HG02885 (cell line): Measurements from ENCODE around the gene ABHD2.
"Not testable (repeated sequence)": the region's sequence is repeated elsewhere in the genome, so short reads cannot be mapped to it uniquely, and the experiment has no call there.

Experiments used
- ATAC-seq: cut with Tn5 transposase; IDR thresholded peaks from one replicate; pipeline ENCODE4 v1.9.1; 2021; ENCODE audit warnings: mild to moderate bottlenecking; ENCODE audit not compliant: unreplicated experiment, poor library complexity

The ABHD2 gene

GRCh38 chr15:89117790-89118189 is 29.5 kb downstream of the ABHD2 start:
- no peak for ATAC-seq

- no peak for ATAC-seq
These were observed 30.3 kb downstream of the ABHD2 start for GRCh38 chr15:89118481-89118989.

- ATAC-seq, result no peak
These were observed 31.5 kb downstream of the ABHD2 start for GRCh38 chr15:89119489-89120478.

GRCh38 chr15:89120479-89121000 is 32.3 kb downstream of the ABHD2 start:
- ATAC-seq, result not testable (repeated sequence)

GRCh38 chr15:89121414-89121813 is 33.2 kb downstream of the ABHD2 start:
- no peak for ATAC-seq

- ATAC-seq, result no peak
These were observed 34.4 kb downstream of the ABHD2 start for GRCh38 chr15:89122505-89123180.

GRCh38 chr15:89123181-89123525 is 34.9 kb downstream of the ABHD2 start:
- ATAC-seq, result no peak

GRCh38 chr15:89125088-89125826 is 37.0 kb downstream of the ABHD2 start:
- no peak for ATAC-seq

- ATAC-seq, result no peak
These were observed 37.8 kb downstream of the ABHD2 start for GRCh38 chr15:89126009-89126408.

GRCh38 chr15:89127054-89127702 is 38.9 kb downstream of the ABHD2 start:
- ATAC-seq, result no peak

- no peak for ATAC-seq
These were observed 40.3 kb downstream of the ABHD2 start for GRCh38 chr15:89128320-89129122.

- peak; percentile 61 for ATAC-seq
These were observed 41.0 kb downstream of the ABHD2 start for GRCh38 chr15:89129123-89129815.

GRCh38 chr15:89129816-89130134 is 41.5 kb downstream of the ABHD2 start:
- no peak for ATAC-seq

- ATAC-seq, result peak; percentile 67
These were observed 41.9 kb downstream of the ABHD2 start for GRCh38 chr15:89130201-89130600.

- no peak for ATAC-seq
These were observed 43.5 kb downstream of the ABHD2 start for GRCh38 chr15:89131731-89132130.

- no peak for ATAC-seq
These were observed 44.6 kb downstream of the ABHD2 start for GRCh38 chr15:89132611-89133507.

- ATAC-seq, result not testable (repeated sequence)
These were observed 47.3 kb downstream of the ABHD2 start for GRCh38 chr15:89135387-89136077.
